Retina (tissue), 1 donor: ENCODE measurements around the gene NAV2.

ENCODE experiments used
- DNase-seq: peaks from one replicate; pipeline ENCODE4 v3.0.0-alpha.2; 2016

Gene NAV2

DNA sequence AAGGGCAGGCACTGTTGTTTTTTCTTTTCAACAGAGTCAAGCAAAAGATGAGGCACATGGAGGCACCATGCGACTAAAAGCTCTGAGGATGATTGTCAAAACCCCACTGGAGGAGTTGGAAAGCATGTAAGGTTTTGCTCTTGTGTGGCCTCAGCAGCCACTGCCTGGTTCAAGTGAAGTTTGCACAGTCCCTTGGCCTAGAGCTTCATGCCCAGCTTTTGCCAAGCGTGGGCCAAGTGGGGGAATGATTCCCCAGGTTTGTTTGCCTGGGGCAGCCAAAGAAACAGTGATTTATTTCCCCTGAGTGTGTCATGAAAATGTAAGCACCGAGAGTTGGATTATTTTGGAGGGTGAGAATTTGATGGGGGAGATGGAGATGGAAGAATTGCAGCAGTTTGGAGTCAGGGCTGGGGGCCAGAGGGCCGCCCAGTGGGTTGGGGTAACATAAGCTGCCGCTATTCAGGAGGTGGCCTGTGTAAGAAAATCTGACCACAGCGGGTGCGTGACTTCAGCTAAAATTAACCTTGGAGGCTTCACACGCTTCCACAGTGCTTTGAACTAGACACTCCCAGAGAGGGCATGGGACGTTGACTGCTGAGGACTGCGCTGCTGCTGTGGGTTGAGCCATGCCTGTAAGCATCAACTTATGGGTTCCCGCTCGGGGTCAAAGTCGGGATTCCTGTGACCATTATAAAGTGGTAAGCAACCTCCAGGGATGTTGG lies 100.7 kb downstream of the NAV2 start:
- DNase-seq, result no peak

DNA sequence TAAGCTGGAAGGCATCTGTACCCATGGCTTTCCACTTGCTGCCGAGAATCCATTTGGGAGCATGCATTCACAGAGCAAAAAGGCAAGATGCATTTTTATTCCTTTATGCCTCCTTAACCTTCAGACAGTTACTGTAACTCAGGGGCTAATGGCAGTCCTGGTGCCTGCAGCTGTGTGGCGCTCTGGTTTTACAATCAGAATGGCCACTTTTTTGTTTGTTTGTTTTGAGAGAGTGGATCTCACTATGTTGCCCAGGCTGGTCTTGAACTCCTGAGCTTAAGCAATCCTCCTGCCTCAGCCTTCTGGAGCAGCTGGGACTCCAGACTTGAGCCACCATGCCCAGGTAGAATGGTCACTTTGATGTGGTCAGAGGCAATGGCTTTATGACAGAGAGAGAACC lies 101.8 kb downstream of the NAV2 start:
- no peak for DNase-seq

DNA sequence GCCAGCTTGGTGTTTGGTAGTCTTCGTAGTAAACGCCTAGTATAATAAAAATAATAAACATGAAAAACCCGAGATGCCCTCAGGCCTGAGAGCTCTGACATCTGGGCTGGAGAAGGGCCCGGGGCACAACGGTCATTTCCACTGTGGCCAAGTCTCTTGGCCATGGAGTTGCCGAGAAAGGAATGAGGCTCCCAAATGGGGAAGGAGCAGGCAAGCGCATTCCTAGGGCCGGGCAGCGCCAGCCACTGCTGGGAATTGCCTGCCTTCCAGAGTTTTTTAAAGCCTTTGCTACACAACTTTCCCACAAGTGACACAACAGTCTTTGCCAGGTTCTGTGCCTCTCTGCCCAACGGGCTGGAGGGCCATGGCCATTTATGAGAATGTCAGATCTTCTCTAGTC lies 103.4 kb downstream of the NAV2 start:
- no peak for DNase-seq

DNA sequence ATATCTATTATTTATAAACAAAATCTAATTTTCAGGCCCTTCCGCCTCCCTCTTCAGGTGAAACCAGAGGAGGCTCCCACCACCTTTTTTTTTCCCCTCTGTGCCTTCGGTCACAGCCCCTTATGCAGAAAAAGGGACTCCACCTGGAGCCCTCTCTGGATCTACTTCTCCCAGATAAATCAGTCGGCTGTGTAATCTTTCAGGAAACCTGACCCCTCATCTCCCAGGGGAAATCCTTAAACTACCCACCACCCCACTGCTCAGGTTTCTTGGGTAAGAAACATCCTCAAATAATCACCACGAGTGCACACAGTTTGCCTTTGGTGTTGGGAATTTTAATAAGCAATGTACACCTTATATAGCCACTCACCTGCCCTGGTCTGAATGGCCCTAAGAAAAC lies 104.2 kb downstream of the NAV2 start:
- DNase-seq, result no peak

DNA sequence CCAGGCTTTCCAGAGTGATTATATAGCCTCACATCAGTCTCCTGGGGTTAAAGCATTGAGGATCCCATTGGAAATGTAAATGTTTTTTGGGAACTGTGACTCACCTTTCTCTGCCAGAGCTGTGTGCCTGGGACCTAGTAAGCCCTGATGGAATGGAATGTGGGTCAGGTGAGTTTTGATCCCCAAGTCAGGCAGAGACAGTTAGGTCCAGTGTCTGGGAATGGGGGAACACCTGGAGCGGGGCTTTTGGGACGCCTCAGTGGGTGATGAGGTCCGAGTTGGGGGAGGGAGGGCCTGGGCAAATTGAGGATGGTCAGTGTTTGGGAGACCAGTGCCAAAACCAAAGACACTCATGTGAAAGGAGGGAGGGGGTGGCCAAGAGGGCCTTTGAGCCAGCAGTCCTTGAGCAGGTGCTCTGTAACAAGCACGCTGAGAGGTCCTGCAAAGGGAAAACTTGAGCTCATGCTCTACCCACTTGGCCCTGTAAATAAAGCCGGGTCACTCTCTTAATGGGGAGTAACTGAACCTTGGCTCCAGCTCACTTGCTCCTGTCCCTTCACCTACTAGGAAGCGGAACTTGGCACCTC lies 104.7 kb downstream of the NAV2 start:
- DNase-seq, result no peak

DNA sequence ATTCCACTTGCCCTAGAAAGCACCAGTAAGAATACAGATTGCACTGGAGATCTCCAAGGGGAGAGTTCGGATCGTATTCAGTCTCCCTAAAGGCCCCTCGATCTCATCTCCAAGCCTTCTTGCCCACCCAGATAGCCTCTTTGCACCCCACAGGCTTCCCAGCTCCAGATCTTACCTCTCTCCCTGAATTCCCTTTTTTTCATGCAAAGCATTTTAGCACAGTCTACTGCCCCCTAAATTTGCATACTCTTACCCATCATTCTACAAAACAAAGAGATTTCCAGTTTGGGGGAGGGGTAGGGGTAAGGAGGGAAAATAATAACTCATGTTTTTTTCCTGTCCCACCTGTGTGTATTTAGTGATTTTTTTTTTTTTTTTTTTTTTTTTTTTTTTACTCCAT lies 105.2 kb downstream of the NAV2 start:
- no peak for DNase-seq

DNA sequence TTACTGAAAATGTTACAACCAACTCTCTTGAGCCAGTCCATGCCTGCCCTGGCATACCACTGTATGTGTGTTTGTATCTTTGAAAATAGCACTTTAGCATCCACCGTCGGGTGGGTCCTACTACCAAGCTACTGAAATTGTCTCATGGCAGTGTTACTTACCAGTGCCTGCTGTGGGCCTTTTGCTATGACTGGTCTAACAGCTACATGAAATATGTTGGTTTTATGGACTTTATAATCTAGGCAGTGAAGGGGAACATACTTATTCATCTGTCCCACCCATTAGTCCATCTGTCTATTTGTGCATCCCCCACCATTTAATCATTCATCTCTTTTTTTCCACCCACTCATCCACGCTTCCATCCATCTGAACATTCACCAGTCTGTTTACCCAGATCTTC lies 106.0 kb downstream of the NAV2 start:
- no peak for DNase-seq

DNA sequence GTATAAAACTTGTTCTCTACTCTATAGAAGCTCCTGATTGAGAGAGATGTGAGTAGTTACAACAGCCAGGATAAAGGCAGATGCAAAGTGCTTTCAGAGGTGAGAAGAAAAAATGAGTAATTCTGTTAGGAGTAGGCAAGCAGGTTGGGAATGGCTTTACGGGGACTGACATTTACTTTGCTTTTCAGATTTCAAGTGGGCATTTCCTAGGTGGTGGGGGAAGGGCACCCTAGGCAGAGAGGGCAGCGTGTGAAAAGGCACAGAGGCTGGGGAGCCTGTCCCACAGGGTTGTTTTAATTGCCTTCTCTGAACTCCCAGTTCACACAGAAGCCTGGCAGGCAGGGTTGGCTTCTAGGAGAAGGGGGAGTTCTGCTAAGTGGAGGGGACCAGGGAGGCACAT lies 106.5 kb downstream of the NAV2 start:
- DNase-seq, result no peak

DNA sequence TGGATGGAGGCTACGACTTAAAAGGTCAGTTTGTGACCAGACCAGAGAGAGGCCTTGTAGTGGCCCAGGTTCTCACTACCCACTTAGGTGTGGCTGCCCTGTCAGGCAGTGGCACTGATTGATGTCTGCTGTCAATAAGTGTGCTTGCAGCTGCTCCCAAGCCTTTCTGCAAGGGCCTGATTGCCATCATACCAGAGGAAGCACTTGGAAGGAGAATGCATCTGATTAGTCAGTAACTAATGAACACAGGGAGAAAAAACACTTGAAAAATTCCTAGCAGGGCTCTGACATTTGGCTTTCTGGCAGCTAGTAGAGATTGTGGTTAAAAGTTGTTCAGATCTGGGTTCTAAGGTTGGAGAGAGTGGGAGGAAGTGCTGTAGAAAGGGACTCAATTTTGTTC lies 107.5 kb downstream of the NAV2 start:
- no peak for DNase-seq

DNA sequence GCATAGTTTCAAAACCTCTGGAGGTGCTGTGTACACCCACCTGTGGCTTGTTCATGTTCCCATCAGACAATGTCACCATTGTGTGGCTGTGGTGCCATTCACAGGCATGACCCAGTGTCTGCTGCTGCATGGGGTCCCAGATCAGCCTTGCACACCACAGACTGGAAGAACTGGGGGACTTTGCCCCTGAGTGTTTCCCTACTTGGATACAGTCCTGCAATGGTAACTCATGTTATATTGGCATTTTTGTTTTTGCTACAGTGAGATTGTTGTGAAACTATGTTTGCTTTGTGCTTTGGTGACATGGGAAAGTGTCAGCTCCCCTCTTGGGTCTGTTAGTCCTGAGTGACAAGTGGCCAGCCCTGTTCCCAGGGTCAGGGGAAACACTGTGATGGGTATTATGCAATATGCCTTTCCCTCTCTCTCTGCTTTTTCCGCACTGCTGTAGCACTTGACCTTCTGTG lies 108.8 kb downstream of the NAV2 start:
- no peak for DNase-seq

DNA sequence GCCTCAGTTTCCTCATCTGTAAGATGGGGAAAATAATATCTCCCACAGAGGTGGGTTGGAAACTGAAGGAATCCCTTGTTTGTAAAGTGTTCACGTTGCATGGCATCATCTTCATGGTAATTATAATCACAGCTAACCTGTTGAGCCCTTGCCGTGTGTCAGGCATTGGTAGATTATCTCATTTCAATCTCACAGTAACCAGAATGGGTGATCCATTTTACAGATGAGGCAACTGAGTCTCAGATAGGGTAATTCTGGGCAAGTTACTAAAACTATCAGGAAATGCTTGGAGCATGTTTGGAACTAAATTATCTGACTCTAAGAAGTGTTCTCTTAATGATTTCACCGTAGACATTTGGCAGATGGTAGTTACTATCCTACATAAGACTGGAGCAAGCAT lies 109.4 kb downstream of the NAV2 start:
- DNase-seq, result no peak

DNA sequence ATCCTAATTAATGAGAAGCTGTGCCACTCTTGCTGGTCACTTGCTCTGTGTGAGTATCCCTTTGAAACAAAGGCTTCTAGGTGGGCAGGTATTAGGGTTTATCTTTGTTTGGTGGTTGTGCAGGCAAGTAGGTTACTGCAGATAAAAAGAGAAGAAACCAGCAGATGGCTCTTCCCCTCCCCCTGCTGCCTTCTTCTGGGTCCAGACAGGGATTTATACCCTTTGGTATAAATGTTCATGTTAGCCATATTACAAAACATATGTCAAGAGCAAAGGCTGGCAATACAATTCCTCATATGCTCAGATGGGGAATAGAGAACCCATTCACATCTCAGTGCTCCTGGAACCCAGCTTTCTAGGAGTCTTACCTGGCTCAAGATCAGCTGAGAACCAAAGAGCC lies 109.9 kb downstream of the NAV2 start:
- no peak for DNase-seq

DNA sequence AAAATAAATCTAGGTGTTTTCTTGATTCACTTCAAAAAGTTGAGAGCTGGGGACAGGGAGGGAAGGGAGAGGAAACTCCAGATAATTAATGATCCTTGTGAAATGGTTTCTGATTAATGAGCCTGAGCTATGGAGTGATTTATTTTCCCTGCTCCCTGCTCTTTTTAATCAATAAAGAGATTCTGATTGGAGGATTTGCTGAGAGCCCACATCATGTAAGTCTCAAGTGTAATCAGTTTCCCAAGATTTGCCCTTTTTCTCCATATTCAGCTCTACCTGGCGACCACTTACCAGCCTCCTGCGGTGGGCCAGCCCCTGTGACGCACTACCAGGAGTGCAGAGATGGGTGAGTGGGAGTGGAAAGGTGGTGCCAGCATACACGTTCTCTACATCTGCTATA lies 114.0 kb downstream of the NAV2 start:
- no peak for DNase-seq

DNA sequence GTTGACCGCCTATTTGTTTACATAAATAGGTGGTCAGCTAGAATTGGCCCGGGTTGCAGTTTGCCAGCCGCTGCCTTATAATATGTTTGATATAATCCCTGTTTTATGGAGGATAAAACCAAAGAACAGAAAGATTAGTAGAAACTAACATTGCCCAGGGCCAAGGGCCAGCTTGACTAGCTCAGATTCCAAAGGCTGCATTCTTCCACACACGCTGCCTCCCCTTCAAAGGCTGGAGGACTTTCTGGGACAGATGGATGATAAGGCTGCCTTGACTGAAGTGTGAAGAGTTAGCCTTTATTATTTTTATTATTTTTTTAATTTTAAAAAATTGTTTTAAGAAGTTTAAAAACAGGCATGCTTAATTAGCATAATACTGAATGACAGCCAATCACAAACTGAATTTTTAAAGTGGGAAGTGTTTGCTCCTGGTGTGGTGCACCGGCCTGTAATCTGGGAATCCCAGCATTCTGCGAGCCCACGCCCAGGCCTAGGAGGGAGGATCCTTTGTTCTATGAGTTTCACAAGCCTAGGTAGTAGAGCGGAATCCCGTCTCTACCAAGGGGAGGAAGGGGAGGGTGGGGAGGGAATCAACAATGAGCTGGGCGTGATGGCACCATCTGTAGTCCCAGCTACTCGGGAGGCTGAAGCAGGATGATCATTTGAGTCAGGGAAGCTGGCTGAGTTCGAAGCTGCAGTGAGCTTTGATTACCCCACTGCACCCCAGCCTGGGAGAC lies 114.9 kb downstream of the NAV2 start:
- no peak for DNase-seq

DNA sequence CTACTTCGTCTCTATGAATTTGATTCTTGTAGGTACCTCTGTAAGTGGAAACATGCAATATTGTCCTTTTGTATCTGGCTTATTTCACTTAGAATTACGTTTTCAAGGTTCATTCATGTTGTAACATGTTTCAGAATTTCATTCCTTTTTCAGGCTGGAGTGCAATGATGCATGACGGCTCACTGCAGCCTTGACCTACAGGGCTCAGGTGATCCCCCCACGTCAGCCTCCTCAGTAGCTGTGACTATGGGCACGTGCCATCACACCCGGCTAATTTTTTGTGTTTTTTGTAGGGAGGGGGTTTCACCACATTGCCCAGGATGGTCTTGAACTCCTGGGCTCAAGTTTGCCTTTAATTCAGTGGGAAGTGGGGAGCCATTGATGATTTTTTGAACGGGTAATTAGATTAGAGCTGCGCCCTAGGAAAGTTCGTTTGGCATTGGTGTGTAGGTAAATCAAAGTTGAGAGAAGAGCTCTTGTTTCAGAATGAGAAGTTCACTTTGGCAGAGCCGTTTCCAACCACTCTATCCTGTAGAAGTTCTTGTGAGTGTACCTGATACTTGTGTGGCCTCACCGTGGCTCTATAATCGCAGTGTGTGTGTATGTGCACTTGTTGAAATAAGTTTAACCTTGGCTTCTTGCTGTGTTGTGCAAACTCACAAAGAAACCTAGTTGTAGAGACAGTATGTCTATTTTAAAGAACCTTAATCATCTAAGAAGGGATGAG lies 115.9 kb downstream of the NAV2 start:
- no peak for DNase-seq

DNA sequence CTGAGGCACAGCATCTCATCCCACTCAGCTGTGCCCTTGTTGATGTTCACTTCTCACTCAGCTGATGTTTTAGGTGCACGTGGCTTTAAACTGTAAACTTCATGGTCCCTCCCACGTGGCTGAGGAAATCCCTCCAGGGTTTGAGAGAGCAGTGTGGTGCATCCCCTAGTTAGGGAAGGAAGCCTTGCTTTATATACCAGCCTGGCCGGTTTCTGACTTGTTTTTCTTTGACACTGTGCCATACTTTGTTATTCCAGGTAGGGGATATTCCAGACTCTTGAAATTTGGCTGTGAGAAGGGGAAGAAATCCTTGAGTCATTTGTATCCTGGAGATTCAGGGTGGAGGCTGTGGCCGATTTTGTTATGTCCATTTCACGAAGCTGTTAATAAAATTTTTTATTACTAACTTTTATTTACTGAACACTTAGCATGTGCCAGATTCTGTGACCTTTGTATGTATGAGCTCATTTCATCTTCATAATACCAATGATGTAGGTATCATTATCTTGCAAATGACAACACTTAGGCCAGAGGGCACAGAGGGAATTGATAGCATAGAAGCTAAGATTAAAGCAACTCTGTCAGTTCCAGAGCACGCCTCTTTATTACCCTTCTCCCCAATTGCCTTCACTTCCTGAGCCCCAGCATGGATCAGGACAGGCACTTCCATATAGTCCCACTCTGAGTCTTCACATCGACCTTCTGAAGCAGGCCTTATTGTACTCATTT lies 116.6 kb downstream of the NAV2 start:
- no peak for DNase-seq

DNA sequence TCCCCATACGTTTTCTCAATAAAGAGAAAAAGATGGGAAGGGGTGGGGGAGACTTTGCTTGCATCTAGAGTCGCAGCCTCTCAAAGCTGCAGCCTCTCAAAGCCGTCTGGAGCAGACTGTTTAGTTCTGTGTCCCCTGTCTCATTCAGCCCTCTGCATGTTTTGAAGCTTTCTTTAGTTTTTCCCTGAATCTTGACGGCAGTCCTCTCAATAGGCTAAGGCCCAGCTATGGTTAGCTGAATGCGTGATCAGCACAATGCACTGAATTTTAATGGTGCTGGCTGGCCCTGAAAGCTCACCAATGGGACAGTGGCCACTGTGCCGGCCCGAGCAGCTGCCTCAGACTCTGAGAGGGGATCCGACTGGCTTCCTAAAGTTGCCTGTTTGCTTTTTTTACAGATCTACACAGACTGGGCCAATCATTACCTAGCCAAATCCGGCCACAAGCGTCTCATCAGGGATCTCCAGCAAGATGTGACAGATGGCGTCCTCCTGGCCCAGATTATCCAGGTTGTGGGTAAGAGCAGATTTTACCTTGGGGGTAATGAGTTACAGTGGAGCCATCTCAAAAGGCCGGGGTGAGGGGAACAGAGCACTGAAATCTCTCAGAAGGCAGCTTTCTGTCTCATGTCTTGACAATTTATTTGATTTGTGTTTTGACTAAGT lies 119.6 kb downstream of the NAV2 start:
- DNase-seq, result no peak

DNA sequence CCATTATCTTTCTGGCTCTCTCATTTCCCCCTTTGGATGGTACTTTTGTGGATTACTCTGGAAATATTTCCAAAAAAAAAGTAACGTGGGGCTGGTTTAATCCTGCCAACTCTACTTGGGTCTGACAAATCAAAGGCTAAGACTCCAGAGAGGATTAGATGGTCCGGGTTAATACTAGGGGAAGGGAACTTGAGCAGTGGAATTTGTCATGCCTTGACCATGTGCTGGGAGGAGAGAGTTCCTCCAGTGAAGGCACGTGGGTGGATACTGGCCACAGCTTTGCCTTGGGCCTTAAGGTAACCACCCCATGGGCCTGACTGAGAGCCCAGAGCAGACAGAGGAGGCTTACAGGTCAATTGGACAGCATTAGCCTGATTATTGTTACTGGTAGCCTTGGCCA lies 120.3 kb downstream of the NAV2 start:
- DNase-seq, result no peak

DNA sequence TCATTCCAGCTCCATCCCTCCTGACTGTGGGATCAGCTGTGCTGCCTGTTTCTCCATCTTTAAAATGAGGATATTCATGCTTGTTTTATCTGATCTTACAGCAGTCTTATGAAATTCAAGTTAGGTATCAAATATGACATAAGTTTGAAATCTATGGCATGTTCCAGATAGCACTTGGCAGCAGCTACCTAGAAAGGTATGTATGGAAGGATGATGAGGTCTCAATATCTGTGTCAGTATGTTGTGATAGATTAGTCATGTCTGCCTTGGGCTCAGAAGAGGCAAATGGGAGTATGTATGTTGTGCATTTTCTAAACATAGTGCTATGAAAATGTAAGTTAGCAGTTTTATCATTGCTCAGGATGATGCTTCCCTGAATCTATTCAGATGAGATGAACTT lies 122.1 kb downstream of the NAV2 start:
- no peak for DNase-seq

DNA sequence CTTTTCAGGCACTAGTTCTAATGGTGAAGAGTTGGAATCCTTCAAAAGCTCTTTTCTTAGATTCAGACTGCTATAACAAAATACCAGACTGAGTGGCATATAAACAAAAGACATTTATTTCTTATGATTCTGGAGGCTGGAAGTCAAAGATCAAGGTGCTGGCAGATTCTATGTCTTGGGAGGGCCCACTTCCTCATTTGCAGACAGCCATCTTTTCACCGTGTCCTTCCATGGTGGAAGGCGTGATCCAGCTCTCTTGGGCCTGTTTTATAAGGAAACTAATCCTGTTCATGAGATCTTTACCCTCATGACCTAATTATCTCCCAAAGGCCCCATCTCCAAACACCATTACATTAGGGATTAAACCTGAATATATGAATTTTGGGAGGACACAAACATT lies 124.0 kb downstream of the NAV2 start:
- DNase-seq, result no peak

DNA sequence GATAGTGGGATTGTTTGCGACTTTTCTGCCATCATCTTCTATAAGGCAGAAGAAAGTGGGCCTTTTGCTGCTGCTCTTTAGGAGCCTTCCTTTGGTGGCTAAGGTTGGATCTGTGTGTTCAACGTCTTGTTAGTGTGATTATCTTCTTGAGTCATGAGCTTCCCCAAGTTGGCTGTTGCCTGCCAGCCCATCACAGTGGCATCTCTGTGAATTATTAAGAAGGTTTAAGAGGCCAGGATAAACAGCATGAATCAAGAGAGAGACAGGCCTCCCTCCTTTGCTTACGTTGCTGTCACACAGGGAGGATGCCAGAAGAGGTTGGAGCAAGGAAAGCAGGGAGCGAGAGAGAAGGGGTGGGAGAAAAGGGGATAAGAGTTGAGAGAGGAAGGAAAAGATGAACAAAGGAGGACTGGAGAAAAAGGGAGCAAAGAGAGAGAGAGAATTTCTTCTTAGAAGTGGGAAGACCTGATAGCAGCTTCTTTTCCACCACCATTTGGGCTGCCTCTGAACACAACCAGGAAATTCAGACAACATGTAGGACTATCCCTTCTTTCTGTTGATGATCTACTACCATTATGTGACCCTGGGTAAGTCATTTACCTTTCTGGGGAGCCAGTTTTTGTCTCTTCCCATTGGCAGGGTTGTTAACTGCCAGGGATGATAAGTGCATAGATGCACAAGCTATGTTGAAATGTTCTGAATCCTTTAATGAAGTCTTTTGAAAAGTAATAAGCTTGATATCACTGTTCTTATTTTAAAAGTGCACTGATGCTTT lies 126.5 kb downstream of the NAV2 start:
- DNase-seq, result no peak

DNA sequence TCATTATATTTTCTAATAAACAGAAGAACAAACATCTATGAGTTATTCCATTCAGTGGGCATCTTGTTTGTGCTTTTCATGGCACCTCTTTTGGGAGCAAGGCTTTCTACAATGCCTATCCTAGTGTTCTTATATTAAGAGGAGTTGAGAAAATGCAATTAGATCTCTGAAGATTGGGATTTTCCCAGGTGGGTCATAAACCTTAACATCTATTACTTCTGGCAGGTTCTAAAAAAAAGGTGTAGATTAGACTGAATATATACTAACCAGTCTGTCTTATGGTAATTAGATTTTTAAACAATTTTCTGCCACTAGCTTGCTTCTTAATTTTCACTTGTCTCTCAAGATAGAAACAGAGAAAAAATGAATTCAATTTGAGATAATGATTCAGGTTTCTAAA lies 128.3 kb downstream of the NAV2 start:
- DNase-seq, result no peak
